H1 (cell line): Measurements from ENCODE around the gene LSR. TPM values are rescaled to one million over a fixed set of nuclear protein-coding genes. Genes with fewer than 3 reads are reported as not detected.

Source experiments
- CHD1 ChIP-seq: IDR thresholded peaks from 2 replicates; pipeline ENCODE4 v1.6.1; 2012; ENCODE audit warnings: low read depth, low read length, improper control_type of control experiment
- CTCF ChIP-seq, 3 experiments: IDR thresholded peaks; 1 replicate in 2 of 3; 2 replicates in 1 of 3; pipeline versions ENCODE4 v1.5.1 to v1.6.1; 2011; ENCODE audit warnings: low read length in 3 of 3, mild to moderate bottlenecking in 3 of 3, inconsistent platforms in 2 of 3, low read depth in 1 of 3, moderate library complexity in 1 of 3; ENCODE audit not compliant: insufficient read depth in 1 of 3; ENCODE audit errors: control extremely low read depth in 1 of 3
- KDM5A ChIP-seq: fragments of 200-600 bp; IDR thresholded peaks from 2 replicates; pipeline ENCODE4 v1.7.1; 2012; ENCODE audit warnings: mild to moderate bottlenecking, low read length, inconsistent platforms, mixed read lengths
- SP1 ChIP-seq: IDR thresholded peaks from 2 replicates; pipeline ENCODE4 v1.6.1; 2011; ENCODE audit warnings: low read depth, low read length
- SP2 ChIP-seq: IDR thresholded peaks from 2 replicates; pipeline ENCODE4 v1.6.1; 2012; ENCODE audit warnings: mild to moderate bottlenecking, low read length, inconsistent platforms
- polyA plus RNA-seq, 7 experiments: library from polyadenylated mRNA; depleted of rRNA in 3 of 7; stranded (reverse) in 5 of 7; unstranded in 2 of 7; fragments of >200 nt in 5 of 7; fragments of 200-250 nt in 2 of 7; gene quantifications; 1 replicate in 5 of 7; 2 replicates in 1 of 7; 4 replicates in 1 of 7; pipeline versions ENCODE4 v1.2.1 to v1.2.3, GENCODE V29; 2011 to 2013; ENCODE audit warnings: missing spikeins in 2 of 7, mixed read lengths in 2 of 7
- total RNA-seq: library from RNA; stranded (reverse); fragmentation: NEBNext Ultra II Directional; extraction: Animal tissue kit (Norgen Biotek cat#: 25700); gene quantifications from 2 replicates; pipeline ENCODE4 v1.2.1, GENCODE V29; 2021

Gene LSR
- total and polyA plus RNA-seq, 2 of the 8 experiments (the other 6 are each of a cell fraction or from before 2014, with no cell fraction given), result 159 to 186 TPM

GRCh38 chr19:35229601-35230000 is 19.2 kb upstream of the LSR start (continued):
- TF ChIP-seq CHD1 (no peak), CTCF (IDR thresholded peaks at IDR 0.05; ENCODE audit: control extremely low read depth in 1 of 3, insufficient read depth in 1 of 3, low read depth in 1 of 3, low read length in 3 of 3) (no peak), KDM5A (no peak), SP1 (no peak), SP2 (no peak)
